Stimulated activated CD4-positive, alpha-beta T cell treated with anti-CD3 and anti-CD28 coated beads, Interleukin-4, amount 100 ng/mL, for 1 hour (primary cell): Measurements from ENCODE around the gene FRYL.
"Not testable (repeated sequence)": the region's sequence is repeated elsewhere in the genome, so short reads cannot be mapped to it uniquely, and the experiment has no call there.

Experiments
- DNase-seq: peaks from one replicate; pipeline ENCODE4 v3.0.0-alpha.2; 2020

FRYL gene

DNA sequence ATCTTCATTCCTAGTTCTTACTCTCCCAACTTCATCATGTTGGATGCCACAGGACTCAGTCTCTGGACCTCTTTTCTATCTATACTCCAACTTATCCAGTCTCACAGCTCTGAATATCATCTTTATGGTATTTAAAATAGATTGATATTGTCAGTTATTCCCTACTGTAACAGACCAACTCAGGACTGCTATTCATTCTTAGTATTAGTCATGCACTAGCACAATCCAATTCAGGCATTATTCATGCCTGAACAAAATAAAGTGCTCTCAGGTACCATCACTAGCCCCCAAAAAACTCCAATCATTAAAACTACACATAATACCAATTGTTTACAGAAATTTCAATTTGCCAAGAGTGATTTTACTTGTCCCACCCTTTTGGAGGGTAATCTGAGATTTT, 37.7 kb downstream of the FRYL start:
- DNase-seq = no peak

DNA sequence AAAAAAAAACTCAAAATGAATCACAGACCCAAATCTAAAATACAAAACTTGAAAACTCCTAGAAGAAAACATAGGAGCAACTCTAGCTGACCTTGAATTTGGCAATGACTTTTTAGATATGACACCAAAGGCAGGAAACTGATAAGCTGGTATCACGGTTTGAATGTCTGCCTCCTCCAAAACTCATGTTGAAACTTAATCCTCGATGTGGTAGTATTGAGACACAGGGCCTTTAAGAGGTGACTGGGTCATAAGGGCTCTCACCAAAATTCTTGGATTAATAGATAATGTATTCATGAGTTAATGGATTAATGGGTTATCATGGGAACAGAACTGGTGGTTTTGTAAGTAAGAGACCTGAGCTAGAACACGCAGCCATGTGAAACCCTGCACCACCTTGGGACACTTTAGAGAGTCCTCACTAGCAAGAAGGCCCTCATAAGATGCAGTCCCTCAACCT, 40.5 kb downstream of the FRYL start:
- no peak for DNase-seq

DNA sequence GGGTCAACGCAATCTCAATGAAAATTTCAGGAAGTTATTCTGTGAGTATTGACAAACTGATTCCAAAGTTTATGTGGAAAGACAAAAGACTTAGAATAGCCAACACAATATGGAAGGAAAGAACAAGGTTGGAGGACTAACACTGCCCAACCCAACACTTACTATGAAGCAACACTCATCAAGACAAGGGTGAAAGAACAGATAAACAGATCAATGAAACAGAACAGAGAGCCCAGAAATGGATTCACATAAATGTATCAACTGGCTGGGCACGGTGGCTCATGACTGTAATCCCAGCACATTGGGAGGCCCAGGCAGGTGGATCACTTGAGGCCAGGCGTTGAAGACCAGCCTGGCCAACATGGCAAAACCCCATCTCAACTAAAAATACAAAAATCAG, 41.2 kb downstream of the FRYL start:
- DNase-seq = no peak

DNA sequence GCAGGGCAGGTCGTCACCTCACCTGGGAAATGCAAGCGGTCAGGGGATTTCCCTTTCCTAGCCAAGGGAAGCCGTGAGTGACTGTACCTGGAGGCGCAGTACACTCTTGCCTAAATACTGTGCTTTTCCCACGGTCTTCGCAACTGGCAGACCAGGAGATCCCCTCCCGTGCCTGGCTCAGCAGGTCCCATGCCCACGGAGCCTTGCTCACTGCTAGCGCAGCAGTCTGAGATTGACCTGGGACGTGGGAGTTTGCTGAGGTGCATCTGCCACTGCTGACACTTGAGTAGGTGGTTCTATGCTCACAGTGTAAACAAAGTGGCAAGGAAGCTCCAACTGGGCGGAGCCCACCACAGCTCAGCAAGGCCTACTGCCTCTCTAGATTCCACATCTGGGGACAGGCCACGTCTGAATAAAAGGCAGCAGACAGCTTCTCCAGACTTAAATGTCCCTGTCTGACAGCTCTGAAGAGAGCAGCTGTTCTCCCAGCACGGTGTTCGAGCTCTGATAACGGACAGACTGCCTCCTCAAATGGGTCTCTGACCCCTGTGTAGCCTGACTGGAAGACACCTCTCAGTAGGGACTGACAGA, 51.1 kb downstream of the FRYL start:
- peak; percentile 54 for DNase-seq

DNA sequence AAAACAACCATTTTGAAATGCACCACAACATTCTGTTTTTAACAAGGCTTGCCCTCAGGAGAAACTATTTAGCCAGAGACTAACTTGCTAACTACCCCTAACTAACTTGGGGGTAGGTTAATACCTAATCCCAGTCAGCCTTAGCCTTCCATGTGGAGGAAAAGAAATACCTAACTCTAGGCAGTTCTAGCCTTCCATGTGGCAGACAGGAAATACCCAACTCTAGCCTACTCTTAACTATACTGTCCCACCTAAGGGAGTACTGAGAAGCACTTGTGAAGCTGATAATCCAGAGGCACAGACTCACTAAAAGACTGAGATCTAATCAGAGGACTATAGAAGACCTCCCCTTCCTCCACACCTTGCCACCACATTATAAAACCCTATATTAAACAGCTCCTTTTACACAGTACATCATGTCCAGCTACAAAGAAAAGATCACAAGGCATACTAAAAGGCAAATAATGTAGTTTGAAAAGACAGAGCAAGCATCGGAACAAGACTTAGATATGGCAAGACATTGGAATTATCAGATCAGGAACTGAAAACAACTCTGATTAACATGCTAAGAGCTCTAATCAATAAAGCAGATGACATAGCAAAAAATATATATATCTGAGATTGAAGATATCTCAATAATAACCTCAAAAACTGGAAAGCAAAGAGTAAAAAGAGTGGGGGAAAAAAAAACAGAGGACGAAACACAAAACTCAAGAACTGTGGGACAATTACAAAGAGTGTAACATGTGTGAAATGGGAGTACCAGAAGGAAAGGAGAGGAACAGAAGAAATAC, 52.2 kb downstream of the FRYL start:
- no peak for DNase-seq

DNA sequence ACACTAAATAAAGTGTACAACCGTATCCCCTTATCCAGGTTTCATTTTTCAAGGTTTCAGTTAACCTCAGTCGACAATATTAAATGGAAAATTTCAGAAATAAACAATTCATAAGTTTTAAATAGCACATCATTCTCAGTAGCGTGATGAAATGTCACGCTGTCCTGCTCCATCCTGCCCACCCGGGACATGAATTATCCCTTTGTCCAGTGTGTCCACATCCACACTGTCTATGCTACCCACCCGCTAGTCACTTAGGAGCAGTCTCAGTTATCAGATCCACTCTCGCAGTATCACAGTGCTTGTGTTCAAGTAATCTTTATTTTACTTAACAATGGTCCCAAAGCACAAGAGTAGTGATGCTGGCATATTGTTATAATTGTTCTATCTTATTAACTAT, 54.7 kb downstream of the FRYL start:
- no peak for DNase-seq

DNA sequence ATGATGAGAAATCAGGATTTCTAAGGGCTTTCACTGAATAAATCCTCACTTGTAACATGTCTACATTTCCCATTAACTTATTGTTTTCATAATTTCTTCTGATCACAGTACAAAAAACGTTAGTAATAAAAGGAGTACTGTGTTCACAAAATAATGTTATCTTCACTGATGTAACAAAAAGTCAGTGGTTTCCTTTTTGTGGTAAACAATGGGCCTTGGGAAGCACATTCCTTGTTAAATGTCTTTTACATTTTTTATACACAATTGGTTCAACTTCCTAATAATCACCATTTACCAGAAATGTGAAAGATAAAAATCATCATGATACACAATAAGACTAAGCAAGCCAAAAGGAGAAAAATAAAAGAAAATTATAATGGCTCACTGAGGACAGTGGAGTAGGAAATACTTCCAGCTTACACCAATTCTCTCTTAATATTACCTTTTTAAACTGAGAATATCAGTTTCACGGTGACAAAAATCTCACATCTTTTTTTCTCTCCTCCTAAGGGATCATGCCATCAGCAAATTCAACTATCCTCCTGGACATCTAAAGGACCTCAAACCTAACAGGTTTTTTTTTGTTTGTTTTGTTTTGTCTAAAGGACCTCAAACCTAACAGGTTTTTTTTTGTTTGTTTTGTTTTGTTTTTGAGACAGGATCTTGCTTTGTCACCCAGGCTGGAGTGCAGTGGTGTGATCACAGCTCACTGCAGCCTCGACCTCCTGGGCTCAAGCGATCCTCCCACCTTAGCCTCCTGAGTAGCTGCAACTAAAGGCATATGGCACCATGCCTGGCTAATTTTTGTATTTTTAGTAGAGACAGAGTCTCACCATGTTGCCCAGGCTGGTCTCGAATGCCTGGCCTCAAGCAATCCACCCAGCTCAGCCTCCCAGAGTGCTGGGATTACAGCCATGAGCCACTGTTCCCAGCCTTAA, 57.3 kb downstream of the FRYL start:
- DNase-seq = no peak

DNA sequence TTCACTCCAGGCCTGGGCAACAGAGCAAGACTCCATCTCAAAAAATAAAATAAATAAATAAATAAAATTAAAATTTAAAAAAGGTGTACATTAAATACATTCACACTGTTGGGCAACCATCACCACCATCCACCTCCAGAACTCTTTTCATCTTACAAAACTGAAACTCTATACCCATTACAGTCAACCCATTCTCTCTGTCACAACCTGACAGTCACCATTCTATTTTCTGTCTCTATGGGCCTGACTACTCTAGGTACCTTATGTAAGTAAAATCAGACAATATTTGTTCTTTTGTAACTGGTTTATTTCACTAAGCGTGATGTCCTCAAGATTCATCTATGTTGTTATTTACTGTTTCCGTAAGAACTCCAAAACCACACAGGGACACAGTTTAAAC, 59.6 kb downstream of the FRYL start:
- DNase-seq = no peak

DNA sequence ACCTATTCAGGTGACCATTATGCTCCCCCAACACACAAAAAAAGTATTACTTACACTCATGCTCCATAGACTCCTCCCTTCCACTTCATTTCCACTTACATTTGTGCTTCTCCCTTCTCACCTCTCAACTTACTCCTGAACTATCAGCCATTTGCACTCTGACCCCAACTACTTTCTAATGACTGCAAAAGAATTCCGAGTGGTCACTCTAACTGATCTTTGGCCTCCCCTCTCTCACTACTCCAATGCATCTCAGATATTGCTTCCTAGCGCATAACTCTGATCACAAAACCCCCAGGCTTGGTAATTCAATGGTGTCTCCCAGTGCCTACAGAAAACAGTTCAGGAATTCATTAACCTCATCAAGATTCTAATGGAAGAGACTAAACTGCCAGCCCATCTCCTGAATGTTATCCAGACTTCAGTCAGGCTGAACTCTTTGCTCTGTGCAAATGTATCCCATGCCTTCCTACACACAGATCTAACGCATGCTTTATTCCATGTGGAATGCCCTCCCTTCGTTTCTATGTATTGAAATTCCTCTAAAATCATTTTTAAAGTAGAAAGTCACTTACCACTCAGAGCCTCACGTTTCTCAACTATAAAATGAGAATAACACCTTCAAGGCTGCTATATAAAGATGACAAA, 61.1 kb downstream of the FRYL start:
- DNase-seq = no peak

DNA sequence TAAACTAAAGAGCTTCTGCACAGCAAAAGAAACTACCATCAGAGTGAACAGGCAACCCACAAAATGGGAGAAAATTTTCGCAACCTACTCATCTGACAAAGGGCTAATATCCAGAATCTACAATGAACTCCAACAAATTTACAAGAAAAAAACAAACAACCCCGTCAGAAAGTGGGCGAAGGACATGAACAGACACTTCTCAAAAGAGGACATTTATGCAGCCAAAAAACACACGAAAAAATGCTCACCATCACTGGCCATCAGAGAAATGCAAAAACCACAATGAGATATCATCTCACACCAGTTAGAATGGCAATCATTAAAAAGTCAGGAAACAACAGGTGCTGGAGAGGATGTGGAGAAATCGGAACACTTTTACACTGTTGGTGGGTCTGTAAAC, 63.8 kb downstream of the FRYL start:
- not testable (repeated sequence) for DNase-seq

DNA sequence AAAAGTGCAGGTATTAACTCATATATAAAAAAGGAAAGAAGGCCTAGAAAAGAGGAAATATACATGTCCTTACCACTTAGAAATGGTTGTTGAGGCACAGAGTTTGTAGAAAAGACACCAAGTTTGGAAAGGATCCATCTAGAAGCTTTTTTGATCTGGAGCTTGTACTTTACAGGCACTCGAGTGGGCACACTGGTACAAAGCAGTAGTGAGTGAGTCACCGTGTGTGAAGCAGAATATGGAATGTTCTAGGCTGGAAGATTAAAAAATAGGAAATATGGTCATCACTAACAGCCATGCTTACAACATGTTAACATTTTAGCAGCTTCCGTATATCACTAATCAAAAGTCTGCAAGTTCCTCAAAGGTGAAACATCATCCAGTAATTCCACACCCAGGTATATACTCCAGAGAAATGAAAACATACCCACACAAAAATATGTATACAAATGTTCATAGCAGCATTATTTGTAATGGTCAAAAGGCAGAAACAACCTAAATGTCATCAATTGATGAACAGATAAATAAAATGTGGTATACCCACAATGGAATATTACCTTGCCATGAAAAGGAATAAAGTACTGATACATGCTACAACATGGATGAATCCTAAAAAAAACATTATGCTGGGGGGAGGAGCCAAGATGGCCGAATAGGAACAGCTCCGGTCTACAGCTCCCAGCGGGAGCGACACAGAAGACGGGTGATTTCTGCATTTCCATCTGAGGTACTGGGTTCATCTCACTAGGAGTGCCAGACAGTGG, 69.5 kb downstream of the FRYL start:
- no peak for DNase-seq

DNA sequence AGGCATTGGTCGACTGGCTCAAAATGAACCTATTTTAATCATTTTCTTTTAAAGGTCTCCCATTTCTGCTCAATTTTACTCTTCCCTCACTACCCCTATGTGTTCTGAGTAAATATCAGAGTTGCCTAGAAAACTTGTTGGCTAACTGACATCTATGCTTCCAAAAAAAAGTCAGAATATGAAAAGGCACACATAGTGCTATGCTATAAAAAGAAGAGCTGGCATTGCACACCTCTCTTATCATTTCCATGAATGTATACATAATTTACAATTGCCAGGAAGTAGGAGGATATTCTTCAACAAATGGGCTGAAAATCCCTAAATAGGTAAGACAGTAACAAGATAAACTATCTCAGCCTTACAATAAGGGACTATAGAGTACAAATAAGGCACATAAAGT, 70.2 kb downstream of the FRYL start:
- DNase-seq = no peak

DNA sequence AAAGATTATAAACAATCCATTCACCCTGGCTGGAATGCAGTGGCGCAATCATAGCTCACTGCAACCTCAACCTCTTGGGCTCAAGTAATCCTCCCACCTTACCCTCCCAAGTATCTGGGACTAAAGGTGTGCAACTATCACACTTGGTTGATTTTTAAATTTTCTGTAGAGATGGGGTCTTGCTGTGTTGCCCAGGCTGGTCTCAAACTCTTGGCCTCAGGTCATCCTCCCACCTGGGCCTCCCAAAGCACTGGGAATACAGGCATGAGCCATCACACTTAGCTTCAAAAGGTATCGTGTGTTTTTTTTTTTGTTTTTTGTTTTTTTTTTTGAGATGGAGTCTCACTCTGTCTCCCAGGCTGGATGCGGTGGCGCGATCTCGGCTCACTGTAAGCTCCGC, 71.5 kb downstream of the FRYL start:
- DNase-seq = no peak

DNA sequence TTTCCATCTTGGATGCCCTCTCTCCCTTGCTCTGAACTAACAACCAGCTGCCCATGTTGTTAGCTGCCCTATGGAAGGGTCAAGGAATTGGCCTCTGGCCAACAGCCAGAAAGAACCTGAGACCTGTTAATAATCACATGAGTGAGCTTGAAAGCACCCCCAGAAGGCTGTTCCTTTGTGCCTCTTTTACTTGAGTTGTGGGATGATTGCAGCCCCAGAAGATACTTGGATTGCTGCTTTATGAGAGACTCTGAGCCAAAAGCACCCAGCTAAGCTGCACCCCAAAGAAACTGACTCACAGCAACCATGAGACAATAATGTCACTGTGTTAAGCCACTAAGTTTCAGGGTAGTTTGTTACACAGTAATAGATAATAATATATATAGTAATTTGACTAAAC, 73.3 kb downstream of the FRYL start:
- DNase-seq = no peak

DNA sequence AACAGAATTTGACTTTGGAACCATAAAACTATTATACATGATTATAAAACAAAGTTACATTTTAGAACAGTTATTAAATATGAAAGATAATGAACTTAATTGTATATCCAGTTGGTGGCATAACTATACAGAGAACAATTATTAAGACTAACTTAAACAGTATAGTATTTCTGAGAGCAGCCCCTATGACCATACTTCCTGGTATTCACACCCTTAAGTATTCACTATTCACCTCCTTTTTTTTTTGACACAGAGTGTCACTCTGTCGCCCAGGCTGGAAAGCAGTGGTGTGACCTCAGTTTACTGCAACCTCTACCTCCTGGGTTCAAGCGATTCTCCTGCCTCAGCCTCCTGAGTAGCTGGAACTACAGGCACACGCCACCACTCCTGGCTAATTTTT, 74.5 kb downstream of the FRYL start:
- DNase-seq = no peak

DNA sequence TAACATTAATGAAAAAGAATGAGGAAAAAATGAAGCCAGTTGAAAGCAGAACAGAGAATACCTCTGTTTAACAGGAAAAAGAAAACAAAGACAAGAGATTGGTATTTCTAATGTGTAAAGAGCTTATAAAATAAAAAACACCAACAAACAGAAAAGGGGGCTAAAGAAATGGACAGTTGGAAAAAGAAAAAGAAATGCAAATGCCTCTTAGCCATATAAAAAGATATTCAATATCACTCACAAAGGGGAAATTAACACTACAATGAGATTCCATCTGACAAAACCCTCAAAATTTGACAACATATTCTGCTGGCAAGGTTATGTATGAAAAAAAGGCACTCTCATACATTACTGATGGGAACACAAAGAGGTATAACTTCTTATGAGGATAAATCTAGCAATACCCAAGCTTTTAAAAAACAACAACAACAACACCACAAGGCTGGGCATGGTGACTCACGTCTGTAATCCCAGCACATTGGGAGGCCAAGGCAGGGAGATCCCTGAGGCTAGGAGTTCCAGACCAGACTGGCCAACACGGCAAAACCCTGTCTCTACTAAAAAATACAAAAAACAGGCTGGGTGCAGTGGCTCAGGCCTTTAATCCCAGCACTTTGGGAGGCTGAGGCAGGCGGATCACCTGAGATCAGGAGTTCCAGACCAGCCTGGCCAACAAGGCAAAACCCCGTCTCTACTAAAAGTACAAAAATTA, 75.8 kb downstream of the FRYL start:
- DNase-seq = no peak

DNA sequence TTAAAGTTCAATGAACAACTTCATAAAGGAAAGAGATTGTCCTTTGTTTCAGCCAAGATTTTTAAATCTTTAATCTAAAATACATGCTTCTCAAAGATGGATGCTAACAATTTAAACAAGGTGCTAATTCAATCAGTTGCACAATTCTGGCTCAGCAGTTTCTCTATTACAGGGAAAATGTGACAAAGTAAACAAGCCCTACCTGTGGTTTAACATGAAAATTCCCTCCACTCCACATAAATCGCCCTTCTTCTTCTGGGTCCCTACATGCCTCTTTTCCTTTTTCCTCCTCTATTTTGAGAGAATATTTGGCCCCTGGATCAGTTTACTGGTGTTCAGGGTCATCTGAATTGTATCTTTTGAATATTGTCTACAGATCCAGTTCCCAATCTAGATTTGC, 80.6 kb downstream of the FRYL start:
- DNase-seq = no peak

DNA sequence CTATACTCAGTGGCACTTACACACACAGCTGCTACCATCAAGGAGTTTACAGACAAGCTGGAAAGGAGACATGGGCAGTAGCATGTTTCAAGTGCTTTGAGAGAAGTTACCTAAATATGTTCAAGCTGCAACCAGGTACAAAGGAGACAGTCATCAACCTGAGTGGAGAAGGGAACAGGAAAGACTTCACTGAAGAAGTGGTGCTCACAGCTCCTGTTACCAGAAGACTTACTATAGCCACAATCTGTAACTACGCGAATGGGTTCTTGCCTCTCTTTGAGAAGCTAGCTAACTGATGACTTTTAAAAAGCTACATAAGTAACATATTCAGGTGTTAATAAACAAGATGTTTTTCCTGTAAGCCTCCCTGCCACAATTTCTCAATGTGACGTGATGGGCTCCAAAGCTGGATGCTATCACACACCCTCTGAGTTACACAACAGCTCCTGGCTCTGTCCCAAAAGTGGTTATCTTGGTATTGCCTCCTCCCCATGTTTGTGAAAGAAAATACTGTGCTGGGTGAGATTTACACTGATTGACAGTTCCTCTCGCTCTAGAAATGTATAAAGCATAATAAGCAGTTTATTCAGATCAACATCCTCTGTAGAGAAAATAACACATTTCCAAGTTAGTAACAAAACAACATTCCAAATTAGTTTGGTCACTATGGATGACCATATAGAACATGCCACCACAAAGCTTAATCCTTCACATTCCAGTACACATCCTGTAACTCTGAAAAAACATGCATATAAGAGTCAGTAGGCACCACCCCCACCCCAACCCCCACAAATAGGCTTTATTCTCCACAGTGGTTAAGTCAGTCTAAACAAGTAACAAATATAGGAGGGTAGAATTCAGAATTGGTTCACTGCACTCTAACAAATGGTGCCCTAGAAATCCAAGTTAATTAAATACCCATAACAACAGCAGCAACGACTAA, 81.8 kb downstream of the FRYL start:
- DNase-seq = no peak

DNA sequence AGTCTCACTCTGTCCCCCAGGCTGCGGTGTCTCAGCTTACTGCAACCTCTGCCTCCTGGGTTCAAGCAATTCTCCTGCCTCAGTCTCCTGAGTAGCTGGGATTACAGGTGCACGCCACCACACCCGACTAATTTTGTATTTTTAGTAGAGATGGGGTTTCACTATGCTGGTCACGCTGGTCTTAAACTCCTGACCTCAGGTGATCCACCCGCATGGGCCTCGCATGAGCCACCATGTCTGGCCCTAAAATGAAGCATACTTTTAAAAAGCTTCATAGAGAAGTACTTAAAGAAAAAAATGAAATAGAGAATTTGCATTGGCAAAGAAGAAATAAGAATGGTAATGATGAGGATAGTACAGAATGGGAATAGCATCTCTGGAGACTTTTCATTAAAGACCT, 82.6 kb downstream of the FRYL start:
- not testable (repeated sequence) for DNase-seq

DNA sequence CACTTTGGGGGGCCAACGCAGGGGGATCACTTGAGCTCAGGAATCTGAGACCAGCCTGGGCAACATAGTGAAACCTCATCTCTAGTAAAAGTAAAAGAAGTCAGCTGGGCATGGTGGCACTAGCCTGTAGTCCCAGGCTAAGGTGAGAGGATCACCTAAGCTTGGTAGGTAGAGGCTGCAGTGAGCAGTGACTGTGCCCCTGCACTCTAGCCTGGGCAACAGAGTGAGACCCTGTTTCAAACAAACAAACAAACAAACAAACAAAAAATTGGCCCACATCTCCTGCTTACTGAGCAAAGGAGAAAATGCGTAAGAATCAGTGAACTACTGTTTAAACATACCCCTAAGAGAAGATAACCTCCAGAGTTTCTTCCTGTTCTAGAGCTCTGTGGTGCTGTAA, 85.3 kb downstream of the FRYL start:
- DNase-seq = no peak
